ENCODE results near the gene RAP1GAP2. TPM values are rescaled to one million over a fixed set of nuclear protein-coding genes. Genes with fewer than 3 reads are reported as not detected.
"Not testable (repeated sequence)": the region's sequence is repeated elsewhere in the genome, so short reads cannot be mapped to it uniquely, and the experiment has no call there.

RAP1GAP2 gene
- total RNA-seq, 1 donor from 2014 or later: 46.8 TPM

DNA sequence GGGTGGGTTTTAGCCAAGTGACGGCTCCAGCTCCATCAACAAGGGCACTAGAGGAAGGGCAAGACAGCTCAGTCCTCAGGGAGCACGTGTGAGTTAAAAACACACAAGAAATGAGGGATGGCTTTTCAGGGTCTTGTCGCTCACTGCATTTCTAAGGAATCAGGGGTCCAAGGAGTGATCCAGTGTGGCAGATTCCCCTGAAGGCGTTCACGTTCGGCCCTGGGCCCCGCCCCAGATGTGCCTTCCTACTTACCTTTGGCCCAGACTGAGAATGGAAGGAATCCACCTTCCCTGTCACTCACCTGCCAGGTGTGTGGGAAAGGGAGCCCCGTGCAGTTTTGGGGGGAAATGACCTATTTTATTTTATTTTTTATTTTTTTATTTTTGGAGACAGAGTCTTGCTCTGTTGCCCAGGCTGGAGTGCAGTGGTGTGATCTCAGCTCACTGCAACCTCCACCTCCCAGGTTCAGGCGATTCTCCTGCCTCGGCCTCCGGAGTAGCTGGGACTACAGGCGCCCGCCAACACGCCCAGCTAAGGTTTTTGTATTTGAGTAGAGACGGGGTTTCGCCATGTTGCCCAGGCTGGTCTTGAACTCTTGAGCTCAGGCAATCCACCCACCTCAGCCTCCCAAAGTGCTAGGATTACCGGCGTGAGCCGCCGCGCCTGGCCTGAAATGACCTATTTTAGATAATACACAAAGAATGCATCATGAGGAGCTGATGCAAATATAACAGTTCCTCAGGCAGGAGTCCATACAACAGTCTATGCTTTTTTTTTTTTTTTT is 195.3 kb downstream of the RAP1GAP2 start:
- ATAC-seq (ENCODE audit: poor library complexity); DNase-seq; intact Hi-C loops (cut with DNase I): not testable (repeated sequence)

DNA sequence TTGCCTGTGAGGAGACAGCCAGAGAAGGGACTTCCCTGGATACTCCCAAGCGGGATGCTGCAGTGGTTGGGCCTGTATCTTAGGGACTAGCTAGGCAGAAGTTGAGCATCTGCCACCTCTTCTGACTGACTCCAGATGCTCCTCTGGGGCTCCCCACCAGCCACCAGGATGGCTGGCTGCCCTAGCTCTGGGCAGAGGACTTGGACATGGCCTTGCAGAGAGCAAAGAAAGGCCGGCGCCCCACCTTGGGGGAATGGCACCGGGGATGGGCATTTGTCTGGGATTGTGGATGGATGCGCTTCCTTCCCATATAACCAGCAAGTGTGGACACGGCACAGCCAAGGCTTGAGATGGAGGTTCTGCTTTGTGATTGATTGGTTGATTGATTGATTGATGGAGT is 198.2 kb downstream of the RAP1GAP2 start:
- DNase-seq: no peak
- intact Hi-C loops (cut with DNase I): no loop called here
- no peak for ATAC-seq (ENCODE audit: poor library complexity)

DNA sequence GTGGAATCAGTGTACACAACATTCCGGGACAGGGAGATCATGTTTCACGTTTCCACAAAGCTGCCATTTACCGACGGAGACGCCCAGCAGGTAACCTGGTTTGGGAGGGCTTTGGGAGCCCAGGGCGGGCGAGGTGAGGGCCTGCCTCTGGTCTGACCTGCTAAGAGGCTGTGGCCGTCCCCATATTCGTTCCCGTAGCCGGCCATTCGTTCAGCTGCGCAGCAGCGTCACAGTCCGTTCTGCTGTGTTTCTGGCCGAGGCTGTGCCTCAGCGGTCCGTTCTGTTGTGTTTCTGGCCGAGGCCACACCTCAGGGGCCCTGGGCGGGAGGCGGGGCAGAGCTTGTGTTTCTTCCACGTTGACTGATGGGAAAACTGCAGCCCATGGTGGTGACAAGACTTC is 199.1 kb downstream of the RAP1GAP2 start:
- no peak for ATAC-seq (ENCODE audit: poor library complexity)
- no peak for DNase-seq
- intact Hi-C loops (cut with DNase I): no loop called here

DNA sequence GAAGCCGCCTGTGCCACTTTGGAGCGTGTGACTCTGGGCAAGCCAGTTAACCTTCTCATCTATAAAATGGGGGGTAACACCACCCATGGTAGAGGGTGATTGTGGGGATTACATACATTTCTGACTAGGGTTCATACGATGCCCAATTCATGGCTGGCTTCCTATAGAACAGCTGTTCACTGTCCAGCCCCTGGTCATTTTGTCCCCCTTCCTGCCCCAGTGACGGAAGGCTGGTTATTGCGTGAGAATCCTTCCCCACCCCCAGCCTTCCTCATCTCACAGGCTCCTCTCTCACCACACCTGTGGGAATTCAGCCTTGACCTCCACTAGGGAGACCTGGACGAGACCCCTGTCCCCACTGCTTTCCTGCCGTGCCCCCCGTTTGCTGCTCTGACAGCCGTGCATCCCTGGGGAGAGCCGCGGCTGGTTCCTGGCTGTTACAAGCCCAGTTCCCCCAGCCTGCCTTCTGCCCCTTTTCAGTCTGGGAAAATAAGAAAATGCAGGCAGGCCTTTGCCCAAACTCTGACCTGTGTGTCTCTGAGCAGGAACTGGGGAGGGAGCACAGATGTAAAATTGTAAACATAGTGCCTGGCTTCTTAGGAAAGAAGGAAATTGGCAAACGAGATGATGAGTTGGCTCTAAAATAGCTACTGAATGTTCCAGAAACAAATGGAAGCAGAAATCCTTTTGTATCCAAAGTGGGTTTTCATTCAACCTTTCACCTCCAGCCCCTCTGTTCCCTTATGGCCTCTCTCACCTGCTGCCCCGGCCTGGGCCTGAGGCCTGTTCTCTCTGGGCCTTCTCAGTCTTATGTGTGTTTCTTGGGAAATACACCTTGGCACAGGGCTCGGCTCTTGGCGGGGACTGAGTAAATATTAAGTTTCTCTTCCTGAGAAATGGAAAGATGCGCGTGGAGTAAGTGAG is 199.9 kb downstream of the RAP1GAP2 start:
- intact Hi-C loops (cut with DNase I): no loop called here
- ATAC-seq (ENCODE audit: poor library complexity) (no peak), DNase-seq (no peak)

DNA sequence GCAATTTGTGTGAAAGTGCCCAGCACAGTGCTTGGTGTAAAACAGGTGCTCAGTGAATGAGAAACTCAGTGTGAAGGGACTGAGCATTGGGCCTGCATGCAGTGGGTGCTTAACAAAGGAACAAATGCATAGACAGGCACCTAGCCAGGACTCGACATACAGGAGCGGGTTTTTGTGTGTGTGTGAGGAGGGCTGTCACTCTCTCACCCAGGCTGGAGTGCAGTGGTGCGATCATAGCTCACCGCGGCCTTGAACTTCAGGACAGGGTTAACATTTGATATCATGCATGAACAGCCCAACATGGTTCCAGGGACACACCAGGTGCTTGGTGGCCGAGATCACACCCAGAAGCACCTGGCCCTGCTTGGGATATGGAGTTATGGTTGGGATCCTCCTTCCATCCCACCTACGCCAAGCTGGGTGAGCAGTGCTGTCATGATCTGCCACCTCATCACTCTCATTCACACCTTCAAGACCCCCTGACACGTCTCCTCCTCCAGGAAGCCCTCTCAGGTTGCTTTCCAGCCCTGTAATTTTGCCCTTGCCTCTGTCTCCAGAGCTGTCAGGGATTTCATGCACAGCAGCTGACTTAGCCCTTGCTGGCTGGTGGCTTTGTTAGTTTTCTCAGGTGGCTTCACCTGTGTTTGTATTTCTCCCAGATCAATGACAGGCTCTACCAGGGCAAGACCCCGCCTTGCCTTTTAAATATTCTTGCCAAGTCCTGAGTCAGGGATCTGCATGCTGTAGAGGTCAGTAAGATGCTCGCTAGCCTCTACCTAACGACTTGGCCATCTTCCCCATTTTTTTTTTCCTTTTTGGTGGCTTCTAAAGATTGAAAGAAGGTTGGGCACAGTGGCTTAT is 200.8 kb downstream of the RAP1GAP2 start:
- no peak for ATAC-seq (ENCODE audit: poor library complexity)
- intact Hi-C loops (cut with DNase I): no loop called here
- no peak for DNase-seq

DNA sequence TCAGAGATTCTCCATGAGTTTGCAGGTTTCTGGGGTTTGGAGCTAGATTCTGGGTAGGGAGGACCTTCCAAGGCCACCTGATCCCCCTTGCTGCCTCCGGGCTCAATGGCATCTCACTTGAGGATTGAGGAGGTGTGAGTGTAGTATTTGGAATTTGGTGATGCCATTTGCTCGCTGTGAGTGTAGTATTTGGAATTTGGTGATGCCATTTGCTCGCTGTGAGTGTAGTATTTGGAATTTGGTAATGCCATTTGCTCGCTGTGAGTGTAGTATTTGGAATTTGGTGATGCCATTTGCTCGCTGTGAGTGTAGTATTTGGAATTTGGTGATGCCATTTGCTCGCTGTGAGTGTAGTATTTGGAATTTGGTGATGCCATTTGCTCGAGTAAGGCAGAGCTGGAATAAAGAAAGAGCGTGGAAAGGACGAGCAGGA is 202.2 kb downstream of the RAP1GAP2 start:
- ATAC-seq (ENCODE audit: poor library complexity); intact Hi-C loops (cut with DNase I); DNase-seq: not testable (repeated sequence)

DNA sequence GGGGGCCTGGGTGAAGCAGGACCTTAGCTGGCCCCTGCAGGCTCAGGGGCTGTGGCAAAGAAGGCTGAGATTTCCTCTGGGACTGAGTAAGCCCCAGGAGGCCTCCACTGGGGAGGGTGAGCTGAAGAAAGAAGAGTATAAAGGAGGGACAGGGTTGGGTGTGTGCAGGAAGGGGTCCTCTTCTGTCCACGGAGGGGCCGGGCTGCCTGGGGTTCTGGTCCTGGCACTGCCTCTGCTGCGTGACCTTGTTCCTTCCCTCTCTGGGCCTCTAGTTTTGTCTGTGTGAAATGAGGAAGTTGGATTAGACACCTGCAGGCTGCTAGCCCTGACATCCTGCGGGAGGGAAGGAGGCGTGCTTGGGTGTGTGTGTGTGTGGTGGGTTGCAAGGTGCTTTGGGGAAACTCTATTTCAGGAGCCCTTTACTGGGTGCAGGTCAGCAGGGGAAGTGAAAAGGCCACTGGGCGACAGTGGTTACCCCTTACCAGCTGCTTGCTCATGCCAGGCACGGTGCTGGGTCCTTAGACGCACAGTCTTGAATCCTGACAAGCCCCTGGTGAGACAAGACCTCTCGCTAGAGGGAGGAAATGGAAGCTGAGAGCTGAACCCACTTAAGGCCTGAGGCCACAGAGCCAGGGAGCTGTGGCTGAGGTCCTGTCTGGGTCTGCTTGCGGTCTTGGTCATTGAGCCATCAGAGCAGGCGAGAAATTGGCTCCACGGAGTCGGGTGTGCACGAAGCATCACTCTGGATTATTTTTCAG is 206.5 kb downstream of the RAP1GAP2 start:
- intact Hi-C loops (cut with DNase I): no loop called here
- no peak for ATAC-seq (ENCODE audit: poor library complexity)
- peak; percentile 55 for DNase-seq

DNA sequence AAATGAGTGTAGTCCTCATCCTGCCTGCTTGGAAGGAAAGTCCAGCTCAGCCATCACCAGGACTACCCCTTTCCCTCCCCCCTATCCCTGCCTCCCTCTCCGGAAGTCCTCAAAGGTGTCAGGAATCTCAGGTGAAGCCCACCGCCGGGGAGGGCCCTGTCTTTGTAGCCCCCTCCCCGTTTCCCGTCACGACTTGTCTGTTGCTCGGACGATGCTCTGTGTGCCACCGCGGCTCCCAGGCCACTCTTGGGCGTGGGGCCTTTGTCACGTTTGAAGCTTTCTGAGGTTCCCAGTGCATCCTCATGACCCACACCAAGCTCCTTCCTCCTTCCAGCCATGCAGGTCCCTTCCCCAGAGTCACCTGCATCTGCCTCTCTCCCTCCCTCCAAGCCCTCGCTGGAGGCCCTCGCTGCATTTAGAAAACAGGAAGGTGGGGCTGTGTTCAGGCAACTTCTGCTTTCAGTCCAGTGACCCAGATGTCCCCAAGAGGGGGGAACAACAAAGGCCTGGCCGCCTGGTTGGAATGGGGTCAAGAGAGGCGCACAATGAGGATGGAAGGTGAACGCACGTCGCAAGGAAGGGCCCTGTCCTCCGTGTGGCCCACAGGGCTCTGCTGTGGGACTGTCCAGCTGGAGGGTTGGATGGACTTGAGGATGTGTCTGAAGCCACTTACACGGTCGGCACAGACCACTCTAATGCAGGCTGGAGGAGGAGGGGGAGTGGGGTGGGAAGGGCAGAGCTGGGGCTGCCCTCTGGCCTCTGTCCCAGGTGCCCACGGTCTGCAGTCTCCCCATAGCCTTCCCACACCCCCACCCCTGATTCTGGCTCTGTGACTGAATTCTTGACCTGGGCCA is 207.3 kb downstream of the RAP1GAP2 start:
- intact Hi-C loops (cut with DNase I): no loop called here
- DNase-seq: peak; percentile 64
- peak; percentile 35 for ATAC-seq (ENCODE audit: poor library complexity)

DNA sequence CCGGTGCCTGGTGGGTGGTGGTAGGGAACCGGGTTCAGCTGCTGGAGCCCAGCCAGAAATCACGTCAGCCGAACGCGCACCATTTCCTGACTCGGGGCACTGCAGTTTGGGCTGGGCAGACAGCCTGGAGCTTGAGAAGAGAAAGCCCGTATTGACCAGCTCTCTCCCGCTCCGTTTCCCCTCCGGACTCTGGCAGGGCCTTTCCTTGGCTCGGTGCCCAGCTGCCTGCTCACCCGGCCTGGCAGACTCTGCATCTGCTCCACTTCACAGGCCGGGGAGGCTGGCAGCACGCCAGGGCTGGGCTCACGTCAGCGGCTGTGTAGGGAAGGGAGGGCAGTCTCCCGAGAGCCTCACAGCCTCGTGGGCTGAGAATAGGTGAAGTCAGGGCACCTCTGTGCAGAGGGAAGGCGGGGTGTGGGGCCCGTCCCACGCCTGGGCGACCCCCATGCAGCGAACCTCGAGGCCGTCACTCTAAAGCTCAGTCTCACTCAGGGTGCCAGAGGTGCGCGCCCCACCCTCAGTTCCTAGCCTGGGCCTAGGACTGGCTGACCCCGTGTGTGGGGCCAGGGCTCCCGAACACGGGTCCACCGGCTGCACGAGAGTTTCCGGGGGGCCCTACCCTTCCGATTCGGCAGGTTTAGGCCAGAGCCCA is 208.0 kb downstream of the RAP1GAP2 start:
- peak; percentile 100 for DNase-seq
- intact Hi-C loops (cut with DNase I): no loop called here
- ATAC-seq (ENCODE audit: poor library complexity): peak; percentile 97

DNA sequence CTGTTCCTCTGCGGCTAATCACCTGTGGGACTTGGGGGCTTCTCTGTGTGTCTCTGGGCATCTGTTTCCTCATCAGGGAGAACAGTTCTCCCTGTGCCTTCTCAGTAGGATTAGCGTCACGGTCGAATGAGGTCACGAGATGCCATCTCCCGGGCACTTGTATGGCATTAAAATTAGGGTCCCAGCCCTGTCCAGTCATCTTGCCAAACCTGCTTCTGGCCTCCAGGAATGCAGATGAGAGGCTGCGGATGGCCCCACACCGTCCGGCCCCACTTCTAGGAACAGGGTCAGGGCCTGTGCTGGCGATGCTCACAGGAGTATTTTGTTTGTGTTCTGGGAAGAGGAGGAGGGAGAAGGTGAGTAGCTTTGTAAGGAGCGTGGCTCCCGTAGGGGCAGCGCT is 208.7 kb downstream of the RAP1GAP2 start:
- DNase-seq (peak; percentile 42), ATAC-seq (ENCODE audit: poor library complexity) (peak; percentile 9)
- intact Hi-C loops (cut with DNase I): no loop called here

DNA sequence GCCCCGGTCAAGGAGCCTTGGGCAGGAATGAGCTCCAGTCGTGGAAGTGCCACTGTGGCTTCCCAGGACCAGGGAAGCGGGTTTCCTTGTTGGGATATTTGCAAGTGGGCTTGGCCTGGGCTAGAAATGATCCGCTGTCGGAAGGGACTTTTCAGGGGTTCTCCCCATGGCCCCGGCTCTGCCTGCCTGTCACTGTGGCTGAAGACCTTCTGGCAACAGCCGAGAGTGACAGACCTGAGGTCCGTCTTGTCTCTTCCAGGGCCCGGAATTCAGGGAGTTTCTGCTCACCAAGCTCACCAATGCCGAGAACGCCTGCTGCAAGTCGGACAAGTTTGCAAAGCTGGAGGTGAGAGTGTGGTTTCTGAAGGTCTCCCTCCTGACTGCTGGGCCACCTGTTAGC is 209.5 kb downstream of the RAP1GAP2 start:
- ATAC-seq (ENCODE audit: poor library complexity): no peak
- intact Hi-C loops (cut with DNase I): no loop called here
- DNase-seq: no peak

DNA sequence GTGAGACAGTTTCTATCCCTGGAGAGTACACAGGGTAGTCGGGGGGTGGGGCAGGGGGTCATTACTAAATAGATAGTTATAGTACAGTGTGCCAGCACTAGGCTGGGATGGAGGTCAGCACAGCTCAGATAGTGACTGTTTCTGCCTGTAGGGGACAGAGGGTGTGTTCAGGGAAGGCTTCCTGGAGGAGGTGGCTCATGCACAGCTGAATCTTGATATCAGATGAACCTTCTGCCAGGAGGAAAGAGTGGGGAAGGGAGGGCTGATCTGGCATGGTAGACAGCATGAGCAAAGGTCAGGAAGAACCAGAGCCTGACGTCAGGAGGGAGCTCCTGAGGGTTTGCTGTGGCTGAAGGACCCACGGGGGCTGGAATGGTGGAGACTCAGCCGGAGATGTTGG is 210.6 kb downstream of the RAP1GAP2 start:
- intact Hi-C loops (cut with DNase I): no loop called here
- DNase-seq (no peak), ATAC-seq (ENCODE audit: poor library complexity) (no peak)

DNA sequence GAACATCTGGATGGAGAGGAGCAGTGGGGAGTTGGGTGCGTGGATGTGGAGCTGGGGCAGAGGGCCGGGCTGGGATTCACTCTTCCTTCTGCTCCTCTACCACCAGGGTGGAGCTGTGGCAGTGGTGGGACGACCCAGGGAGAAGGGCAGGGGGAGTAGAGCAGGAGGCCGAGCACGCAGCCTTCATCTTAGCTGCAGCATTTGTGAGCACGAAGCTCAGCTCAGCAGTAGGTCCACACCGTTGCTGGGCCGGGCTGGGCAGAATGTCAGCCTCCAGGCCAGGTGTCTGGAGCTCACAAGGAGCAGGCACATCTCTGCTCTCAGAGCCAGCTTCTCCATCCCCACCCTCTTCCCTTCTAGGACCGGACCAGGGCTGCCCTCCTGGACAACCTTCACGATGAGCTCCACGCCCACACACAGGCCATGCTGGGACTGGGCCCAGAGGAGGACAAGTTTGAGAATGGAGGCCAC is 211.4 kb downstream of the RAP1GAP2 start:
- no peak for DNase-seq
- ATAC-seq (ENCODE audit: poor library complexity): no peak
- intact Hi-C loops (cut with DNase I): no loop called here

DNA sequence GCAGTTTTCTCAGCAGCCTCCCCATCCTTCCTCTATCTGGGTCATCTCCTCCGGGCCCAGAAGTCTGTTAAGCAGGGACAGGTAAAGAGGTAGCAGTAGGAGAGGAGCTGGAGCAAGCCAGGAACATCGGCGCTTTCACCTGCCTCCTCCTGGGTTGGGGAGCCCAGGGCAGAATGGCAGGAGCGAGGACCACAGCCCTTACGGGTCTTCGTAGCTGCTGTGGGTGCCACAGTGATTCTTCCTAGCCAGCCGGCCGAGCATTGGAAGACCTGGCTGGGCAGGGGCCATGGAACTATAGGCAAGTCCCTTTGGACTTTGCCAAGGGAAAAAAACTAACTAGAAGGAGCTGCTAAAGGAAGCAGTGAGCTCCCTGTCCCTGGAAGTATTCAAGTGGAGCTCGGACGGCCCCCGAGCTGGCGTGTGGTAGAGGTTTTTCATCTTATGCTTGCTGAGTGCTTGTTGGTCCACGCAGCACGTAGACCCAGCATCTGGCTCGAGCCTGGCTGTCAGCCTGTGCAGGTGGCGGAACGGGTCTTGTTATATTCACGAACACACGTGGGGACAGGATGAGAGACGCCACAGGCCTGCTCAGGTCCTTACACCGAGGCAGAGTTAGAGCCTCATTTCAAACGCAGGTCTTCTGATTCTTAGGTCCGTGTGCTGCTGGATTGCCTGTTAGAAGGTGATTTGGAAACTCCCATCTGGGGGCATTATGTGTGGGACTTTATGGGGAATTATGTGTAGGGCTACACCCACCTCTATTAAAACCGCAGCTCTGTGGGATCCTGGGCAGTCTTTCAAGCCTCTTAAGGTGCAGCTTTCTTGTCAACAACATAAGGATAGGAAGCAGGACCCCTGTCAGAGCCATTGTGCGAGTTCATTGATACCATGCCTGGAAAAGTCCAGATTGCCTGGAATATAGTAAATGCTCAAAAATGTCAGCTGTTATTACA is 212.4 kb downstream of the RAP1GAP2 start:
- no peak for DNase-seq
- intact Hi-C loops (cut with DNase I): no loop called here
- no peak for ATAC-seq (ENCODE audit: poor library complexity)

DNA sequence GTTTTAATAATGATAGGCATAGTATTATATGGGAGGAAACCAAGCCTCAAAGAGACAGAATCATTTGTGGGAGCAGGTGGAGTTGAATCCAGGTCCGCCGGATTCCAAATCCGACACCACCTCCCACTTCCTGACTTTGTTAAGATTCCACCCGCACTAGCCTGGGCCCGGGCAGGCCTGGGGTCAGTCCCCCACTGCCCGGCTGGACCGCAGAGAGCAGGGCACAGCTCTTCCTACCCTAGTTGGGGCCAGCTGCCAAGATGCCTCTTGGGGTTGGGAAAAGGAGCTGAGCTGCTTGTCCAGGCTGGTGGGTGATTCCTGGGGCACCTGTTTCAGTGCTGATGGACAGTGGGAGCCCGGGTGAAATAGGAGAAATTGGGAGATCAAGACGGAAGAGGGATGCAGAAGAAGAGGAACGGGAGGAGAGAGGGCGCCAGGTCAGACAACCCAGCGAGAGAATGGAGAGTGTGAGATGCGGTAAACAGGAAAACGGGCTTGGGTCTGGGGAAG is 213.2 kb downstream of the RAP1GAP2 start:
- no peak for ATAC-seq (ENCODE audit: poor library complexity)
- intact Hi-C loops (cut with DNase I): no loop called here
- no peak for DNase-seq

Measured in Right ventricle myocardium superior (tissue), 1 donor.